NCI-H146 treated with DMSO at 0.1 percent for 48 hours (cell line): ENCODE data around the gene OR4X1.
A peak's percentile ranks its signal among the peaks of the same experiment; 100 is the strongest.
"Not testable (repeated sequence)": the region's sequence is repeated elsewhere in the genome, so short reads cannot be mapped to it uniquely, and the experiment has no call there.

Source experiments
- DNase-seq: peaks from one replicate; lab custom pipeline; 2025; ENCODE audit not compliant: unreplicated experiment; lab: John Stamatoyannopoulos, UW

OR4X1 gene, protein sequence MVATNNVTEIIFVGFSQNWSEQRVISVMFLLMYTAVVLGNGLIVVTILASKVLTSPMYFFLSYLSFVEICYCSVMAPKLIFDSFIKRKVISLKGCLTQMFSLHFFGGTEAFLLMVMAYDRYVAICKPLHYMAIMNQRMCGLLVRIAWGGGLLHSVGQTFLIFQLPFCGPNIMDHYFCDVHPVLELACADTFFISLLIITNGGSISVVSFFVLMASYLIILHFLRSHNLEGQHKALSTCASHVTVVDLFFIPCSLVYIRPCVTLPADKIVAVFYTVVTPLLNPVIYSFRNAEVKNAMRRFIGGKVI

DNA sequence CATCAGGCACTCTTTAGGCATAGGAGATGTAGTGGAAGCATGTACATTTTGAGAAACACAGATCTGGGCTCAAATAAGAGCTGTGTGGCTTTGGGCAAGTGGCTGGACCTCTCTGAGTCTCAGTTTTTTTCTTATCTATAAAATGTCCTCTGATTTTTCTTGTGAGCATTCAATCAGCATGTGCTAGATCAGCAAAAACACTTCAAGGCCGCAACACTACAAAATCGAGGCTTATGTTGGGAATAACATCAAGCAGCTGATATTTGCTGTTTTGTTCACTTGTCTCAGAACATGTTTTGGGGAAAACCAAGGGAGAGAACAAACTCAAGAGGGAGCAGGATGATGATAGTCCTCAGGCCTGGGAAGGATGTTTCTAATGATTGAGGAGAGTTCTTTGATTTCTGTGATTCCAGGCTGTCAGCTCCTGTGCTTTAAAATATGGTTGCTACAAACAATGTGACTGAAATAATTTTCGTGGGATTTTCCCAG, at the start of gene OR4X1:
TSS of gene OR4X1 (plus strand) at position 439 of the 489 bp plus-strand sequence. CDS start at position 439, 0 bp downstream.
- no peak for DNase-seq

DNA sequence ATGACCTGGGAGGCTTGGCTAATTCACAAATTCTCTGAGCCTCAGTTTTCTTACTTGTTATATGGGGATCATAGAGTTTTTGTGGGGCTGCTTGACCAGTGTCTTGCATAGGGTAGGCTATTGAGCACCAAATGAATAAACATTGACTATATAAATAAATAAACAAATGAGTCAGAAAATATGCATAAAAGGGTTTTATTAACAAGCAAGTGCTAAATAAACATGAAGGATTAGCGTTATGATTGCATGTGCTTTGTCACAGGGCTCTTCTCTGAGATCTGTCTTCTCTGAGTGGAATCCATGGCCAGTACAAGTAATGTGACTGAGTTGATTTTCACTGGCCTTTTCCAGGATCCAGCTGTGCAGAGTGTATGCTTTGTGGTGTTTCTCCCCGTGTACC, 47.2 kb upstream of the OR4X1 start, which contains the start of gene OR4B1:
TSS of gene OR4B1 (plus strand) at position 301 of the 400 bp plus-strand sequence. CDS start at position 301, 0 bp downstream.
- DNase-seq, result no peak

DNA sequence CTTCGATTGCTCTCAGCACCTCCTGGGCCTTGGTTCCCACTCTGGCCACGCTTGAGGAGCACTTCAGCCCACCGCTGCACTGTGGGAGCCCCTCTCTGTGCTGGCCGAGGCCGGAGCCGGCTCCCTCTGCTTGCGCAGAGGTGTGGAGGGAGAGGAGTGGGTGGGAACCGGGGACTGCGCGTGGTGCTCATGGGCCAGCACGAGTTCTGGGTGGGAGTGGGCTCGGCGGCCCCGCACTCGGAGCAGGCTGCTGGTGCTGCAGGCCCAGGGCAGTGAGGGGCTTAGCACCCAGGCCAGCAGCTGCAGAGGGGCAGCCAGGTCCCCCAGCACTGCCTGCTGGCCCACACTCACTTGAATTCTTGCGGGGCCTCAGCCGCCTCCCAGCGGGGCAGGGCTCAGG, 34.9 kb upstream of the OR4X1 start:
- no peak for DNase-seq

DNA sequence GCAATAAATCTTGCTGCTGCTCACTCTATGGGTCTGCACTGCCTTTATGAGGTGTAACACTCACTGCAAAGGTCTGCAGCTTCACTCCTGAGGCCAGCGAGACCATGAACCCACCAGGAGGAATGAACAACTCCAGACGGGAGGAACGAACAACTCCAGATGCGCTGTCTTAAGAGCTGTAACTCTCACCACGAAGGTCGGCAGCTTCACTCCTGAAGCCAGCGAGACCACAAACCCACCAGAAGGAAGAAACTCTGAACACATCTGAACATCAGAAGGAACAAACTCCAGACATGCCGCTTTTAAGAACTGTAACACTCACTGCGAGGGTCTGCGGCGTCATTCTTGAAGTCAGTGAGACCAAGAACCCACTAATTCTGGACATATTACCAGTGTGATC, 33.6 kb upstream of the OR4X1 start:
- DNase-seq, result not testable (repeated sequence)

DNA sequence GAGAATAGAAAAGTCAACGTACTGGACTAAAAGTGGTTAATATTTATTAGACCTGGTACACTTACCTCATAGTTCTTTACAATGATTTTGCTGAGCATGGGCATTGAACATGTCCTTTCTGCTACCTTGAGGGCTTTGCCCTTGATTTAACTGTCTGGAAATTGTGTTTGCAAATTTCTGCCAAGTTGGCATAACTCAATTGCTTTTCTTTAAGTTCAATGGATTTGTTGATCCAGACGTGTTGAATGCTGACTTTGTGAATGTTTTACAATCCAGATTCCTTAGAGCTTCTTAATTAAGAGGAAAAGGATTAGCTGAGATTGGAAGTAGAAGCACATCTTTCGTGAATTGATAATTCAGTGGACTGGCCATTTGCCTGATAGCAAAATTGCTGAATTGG, 25.9 kb upstream of the OR4X1 start:
- no peak for DNase-seq

DNA sequence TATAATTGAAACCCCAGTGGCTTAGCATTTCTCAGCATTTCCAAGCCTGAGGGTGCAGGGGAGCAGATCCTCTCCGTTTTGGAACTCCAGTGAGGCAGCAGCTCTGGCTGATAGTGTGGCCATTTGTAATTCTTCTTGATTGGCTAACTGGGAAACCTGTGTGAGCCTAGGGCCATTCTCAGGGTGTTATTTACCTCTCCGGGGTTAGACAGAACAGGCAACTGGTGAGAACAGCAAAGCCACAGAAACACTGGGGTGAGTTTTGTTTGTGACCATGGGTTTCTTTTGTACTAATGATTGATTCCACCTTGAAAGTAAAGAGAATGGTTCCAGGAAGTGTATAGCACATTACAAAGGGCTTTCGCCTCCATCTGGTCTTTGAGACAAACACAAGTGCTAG, 21.2 kb upstream of the OR4X1 start:
- DNase-seq, result no peak

DNA sequence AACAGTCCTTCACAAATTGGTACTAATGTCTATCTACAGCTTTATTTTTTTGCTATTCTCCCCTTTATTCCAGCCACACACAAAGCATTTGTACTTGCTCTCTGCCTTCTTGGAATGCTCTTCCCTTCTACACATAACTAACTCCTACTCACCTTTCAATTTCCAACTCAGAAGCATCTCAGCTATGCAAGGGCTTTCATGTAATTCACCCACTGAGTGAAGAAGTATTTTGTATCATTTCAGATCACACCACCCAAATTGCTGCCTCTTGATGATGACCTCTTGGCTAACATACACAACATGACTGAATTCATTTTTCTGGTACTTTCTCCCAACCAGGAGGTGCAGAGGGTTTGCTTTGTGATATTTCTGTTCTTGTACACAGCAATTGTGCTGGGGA, 18.9 kb upstream of the OR4X1 start, which contains the start of gene OR4X2:
TSS of gene OR4X2 (plus strand) at position 301 of the 400 bp plus-strand sequence. CDS start at position 301, 0 bp downstream.
- DNase-seq, result no peak

DNA sequence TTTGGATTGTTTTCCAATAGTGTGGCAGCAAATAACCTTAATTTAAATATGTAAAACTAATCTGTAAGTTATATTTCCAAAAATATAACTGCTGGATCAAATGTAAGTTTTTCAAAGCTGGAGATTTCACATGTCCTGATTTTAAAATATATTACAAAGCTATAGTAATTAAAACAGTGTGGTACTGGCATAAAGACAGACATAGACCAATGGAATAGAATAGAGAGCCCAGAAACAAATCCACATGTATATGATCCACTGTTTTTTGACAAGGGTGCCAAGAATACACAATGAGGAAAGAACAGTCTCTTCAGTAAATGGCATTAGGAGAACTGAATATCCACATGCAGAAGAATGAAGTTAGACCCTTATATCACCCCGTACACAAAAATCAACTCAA, 14.8 kb upstream of the OR4X1 start:
- DNase-seq, result no peak

DNA sequence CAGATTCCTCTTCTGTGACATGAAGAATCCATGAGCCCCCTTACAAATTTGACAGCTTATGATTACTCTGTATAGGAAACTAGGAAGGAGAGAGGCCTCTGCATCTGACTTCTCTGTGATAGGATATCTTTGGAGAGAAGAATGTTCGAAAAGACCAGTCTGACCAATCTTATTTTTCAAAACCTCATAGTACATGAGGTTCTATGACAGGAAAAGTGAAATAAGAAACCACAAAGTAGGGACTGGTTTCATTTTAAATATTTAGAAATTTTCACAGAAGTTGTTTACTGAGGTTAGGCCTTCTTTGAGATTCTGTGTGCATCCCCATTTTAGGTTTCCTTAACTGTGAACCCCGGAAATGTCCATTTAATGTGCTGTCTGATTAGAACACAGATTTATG, 2.1 kb upstream of the OR4X1 start:
- no peak for DNase-seq

DNA sequence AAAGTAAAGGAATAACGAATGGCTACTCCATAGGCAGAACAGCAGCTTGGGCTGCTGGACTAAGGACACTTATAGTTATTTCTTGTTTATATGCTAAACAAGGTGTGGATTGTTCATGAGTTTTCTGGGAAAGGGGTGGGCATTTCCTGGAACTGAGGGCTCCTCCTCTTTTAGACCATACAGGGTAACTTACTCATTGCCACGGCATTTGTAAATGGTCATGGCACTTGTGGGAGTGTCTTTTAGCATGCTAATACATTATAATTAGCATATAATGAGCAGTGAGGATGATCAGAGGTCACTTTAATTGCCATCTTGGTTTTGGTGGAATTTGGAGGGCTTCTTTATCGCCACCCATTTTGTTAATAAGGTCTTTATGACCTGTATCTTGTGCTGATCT, 7.0 kb downstream of the OR4X1 start:
- DNase-seq, result no peak

DNA sequence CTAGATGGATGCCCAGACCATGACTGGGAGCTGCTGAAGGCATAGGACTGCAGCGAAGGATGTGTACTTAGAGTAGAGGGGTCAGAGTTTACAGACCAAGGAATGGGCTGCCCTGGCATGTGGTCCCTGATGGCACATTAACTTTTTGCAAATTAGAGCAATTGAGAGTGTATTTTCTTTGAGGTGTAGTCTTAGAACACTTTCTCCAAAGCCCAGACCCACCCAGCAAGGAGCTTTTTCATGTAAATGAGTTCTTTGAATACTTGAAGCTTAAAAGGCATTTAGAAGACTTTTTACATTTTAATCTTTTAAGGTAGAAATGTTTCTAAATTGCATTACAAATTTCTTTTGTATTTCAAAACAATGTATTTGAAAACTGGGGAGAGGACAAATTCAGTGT, 8.9 kb downstream of the OR4X1 start:
- DNase-seq, result no peak

DNA sequence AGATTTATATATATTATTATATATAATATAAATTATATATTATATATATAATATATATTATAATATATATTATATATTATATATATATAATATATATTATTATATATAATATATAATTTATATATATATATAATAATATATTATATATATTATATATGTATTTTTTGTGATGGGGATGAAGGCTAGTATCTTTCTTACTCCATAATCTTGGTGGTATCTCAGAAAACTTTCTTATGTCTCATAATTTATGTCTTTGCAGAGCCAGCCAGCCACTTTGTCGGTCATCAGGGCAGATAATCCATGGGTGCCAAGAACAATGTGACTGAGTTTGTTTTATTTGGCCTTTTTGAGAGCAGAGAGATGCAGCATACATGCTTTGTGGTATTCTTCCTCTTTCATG, 42.3 kb downstream of the OR4X1 start, which contains the start of gene OR4S1:
TSS of gene OR4S1 (plus strand) at position 301 of the 400 bp plus-strand sequence. CDS start at position 301, 0 bp downstream.
- DNase-seq, result no peak

DNA sequence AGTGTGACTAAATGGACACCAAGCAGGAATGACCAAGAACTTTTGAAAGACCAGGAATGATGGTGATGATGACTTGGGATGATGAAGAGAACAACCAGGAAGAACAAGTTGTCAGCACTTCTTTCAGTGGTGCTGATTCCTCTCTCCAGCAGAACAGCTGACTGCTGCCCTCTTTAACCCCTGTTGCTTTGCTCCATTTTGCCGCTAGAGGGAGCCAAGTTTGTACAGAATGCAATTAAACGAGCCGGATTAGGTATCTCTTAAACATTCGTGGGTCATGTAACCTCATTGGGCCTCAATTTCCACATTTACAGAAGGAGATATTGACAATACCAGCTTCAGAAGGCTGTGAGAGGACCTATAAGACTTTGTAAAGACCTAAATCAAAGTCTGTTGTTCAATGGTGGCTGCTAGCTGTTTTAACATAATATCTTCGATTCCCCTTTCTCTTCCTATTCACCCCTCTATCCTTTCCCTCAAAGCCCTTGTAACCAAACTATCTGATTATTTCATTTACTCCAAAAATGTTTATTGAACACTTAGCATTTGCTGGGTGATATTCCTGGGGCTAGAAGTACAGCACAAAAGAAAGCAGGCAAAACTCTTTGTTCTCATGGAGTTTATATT, 44.2 kb downstream of the OR4X1 start:
- DNase-seq, result peak; percentile 1

DNA sequence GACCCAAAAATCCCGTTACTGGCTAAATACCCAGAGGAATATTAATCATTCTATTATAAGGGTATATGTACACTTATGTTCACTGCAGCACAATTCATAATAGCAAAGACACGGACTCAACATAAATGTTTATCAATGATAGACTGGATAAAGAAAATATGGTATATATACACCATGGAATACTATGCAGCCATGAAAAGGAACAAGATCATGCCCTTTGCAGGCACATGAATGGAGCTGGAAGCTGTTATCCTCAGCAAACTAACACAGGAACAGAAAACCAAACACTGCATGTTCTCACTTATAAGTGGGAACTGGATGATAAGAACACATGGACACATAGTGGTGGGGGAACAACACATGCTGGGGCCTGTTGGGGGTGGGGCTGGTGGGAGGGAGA, 49.9 kb downstream of the OR4X1 start:
- not testable (repeated sequence) for DNase-seq
